DLD1 (cell line): ENCODE data around the gene CASS4.
"Not testable (repeated sequence)": the region's sequence is repeated elsewhere in the genome, so short reads cannot be mapped to it uniquely, and the experiment has no call there.

Source experiments
- in situ Hi-C: cut with HindIII; loops from 2 replicates; pipeline ENCODE4 v1.10.0; 2017; ENCODE audit warnings: low sequenced_read_pairs

Gene CASS4

GRCh38 chr20:56411759-56412472 is at the start of gene CASS4:
CASS4 (plus strand) TSS chr20:56412260; CDS start chr20:56412459, 199 bp downstream.
- in situ Hi-C loops = no loop called here

GRCh38 chr20:56362833-56363413 is 49.1 kb upstream of the CASS4 start:
- in situ Hi-C loops = no loop called here

- in situ Hi-C loops = no loop called here
Measured at GRCh38 chr20:56363491-56363890, 48.6 kb upstream of the CASS4 start.

GRCh38 chr20:56368351-56369134 is 43.5 kb upstream of the CASS4 start:
- in situ Hi-C loops = no loop called here

GRCh38 chr20:56369179-56369578 is 42.9 kb upstream of the CASS4 start:
- in situ Hi-C loops = no loop called here

- in situ Hi-C loops = no loop called here
Measured at GRCh38 chr20:56371977-56372376, 40.1 kb upstream of the CASS4 start.

GRCh38 chr20:56372850-56373249 is 39.2 kb upstream of the CASS4 start:
- in situ Hi-C loops = no loop called here

- in situ Hi-C loops = no loop called here
Measured at GRCh38 chr20:56373942-56374341, 38.1 kb upstream of the CASS4 start.

- in situ Hi-C loops = no loop called here
Measured at GRCh38 chr20:56376331-56376730, 35.7 kb upstream of the CASS4 start.

- in situ Hi-C loops = no loop called here
Measured at GRCh38 chr20:56378386-56378785, 33.7 kb upstream of the CASS4 start.

- in situ Hi-C loops = no loop called here
Measured at GRCh38 chr20:56380375-56380774, 31.7 kb upstream of the CASS4 start.

GRCh38 chr20:56381501-56381900 is 30.6 kb upstream of the CASS4 start:
- in situ Hi-C loops = no loop called here

GRCh38 chr20:56382696-56383095 is 29.4 kb upstream of the CASS4 start:
- in situ Hi-C loops = no loop called here

- in situ Hi-C loops = no loop called here
Measured at GRCh38 chr20:56383334-56383733, 28.7 kb upstream of the CASS4 start.

GRCh38 chr20:56385130-56385529 is 26.9 kb upstream of the CASS4 start:
- in situ Hi-C loops = no loop called here

- in situ Hi-C loops = no loop called here
Measured at GRCh38 chr20:56386219-56386618, 25.8 kb upstream of the CASS4 start.

- in situ Hi-C loops = no loop called here
Measured at GRCh38 chr20:56388882-56389281, 23.2 kb upstream of the CASS4 start.

- in situ Hi-C loops = no loop called here
Measured at GRCh38 chr20:56389807-56390206, 22.3 kb upstream of the CASS4 start.

GRCh38 chr20:56390396-56390795 is 21.7 kb upstream of the CASS4 start:
- in situ Hi-C loops = not testable (repeated sequence)

- in situ Hi-C loops = no loop called here
Measured at GRCh38 chr20:56391037-56391436, 21.0 kb upstream of the CASS4 start.

GRCh38 chr20:56391596-56392131 is 20.4 kb upstream of the CASS4 start:
- in situ Hi-C loops = no loop called here
